Prostate gland (tissue), 2 donors: ENCODE measurements around the gene MDFI. TPM values are rescaled to one million over a fixed set of nuclear protein-coding genes. Genes with fewer than 3 reads are reported as not detected.
A peak's percentile ranks its signal among the peaks of the same experiment; 100 is the strongest.

Source experiments
- DNase-seq: peaks from one replicate; pipeline ENCODE4 v3.0.0-alpha.2; 2019; ENCODE audit warnings: low spot score
- H3K27ac ChIP-seq, 2 donors: fragments of 200-600 bp; sonication (generic); 2 replicates each; pipeline ENCODE4 v1.5.1; 2017 to 2019
- H3K27me3 ChIP-seq: fragments of 200-600 bp; sonication (generic); replicated peaks from 2 replicates; pipeline ENCODE4 v1.5.1; 2019; ENCODE audit not compliant: insufficient read depth
- H3K36me3 ChIP-seq, 2 donors: fragments of 200-600 bp; sonication (generic); 1 replicate in 1 of 2; 2 replicates in 1 of 2; pipeline versions ENCODE4 v1.5.1 to v1.8.1; 2017 to 2019
- H3K4me1 ChIP-seq: fragments of 200-600 bp; sonication (generic); replicated peaks from 2 replicates; pipeline ENCODE4 v1.5.1; 2019
- H3K4me3 ChIP-seq, 2 donors: fragments of 200-600 bp; sonication (generic); 2 replicates each; pipeline ENCODE4 v1.5.1; 2017 to 2019
- H3K9me3 ChIP-seq: fragments of 200-600 bp; sonication (generic); 2 replicates; pipeline ENCODE4 v1.5.1; 2017
- CTCF ChIP-seq, 4 experiments: fragments of 200-600 bp in 2 of 4; fragments of 450-650 bp in 2 of 4; sonication (generic) in 2 of 4; IDR thresholded peaks; 1 replicate in 3 of 4; 2 replicates in 1 of 4; pipeline ENCODE4 v1.5.1; 2016 to 2019; ENCODE audit warnings: antibody characterized with exemption in 4 of 4, mild to moderate bottlenecking in 2 of 4, moderate library complexity in 2 of 4
- POLR2A ChIP-seq: fragments of 450-650 bp; IDR thresholded peaks from one replicate; pipeline ENCODE4 v1.6.1; 2016; ENCODE audit warnings: antibody characterized with exemption, mild to moderate bottlenecking
- POLR2AphosphoS5 ChIP-seq: sonication (generic); formaldehyde crosslinking; IDR thresholded peaks from one replicate; pipeline ENCODE4 v1.6.1; 2017; ENCODE audit warnings: antibody characterized with exemption
- WGBS: methylation state at CpG from one replicate; pipeline ENCODE4 v1.1.5; 2018; 5-methylcytosine and 5-hydroxymethylcytosine counted together
- intact Hi-C: fragments of 100-400 bp; cut with DNase I; formaldehyde crosslinking; loops from one replicate; pipeline ENCODE4 v1.14.2; 2022
- total RNA-seq, 2 donors: library from RNA; depleted of rRNA; stranded (reverse); fragments of >200 nt; gene quantifications; one replicate each; pipeline ENCODE4 v1.1.0, GENCODE V29; 2016

Gene MDFI
- total RNA-seq, 2 donors from 2014 or later: 31.8 to 77.9 TPM

GRCh38 chr6:41652866-41653652, 14.8 kb downstream of the MDFI start:
- peak; percentile 81 for DNase-seq
- Histone ChIP-seq H3K36me3 (no peaks in the 10 kb centered on the region), H3K4me3 (no peak overlapping the region), H3K9me3 (no peaks in the 10 kb centered on the region), H3K27ac (peak overlapping the region; percentile 4 to 33), H3K27me3 (no peaks in the 10 kb centered on the region), H3K4me1 (no peaks in the 10 kb centered on the region)
- TF ChIP-seq POLR2AphosphoS5: peak; percentile 72
- TF ChIP-seq POLR2A: no peak
- TF ChIP-seq CTCF (IDR thresholded peaks at IDR 0.05): peak in 3 of 4 experiments; percentile 28 to 43 (median 31)
- intact Hi-C loops: no loop called here
- 54% methylated on average over 32 of the region's 32 CpGs for WGBS

GRCh38 chr6:41653691-41654090, 15.4 kb downstream of the MDFI start:
- Histone ChIP-seq H3K36me3 (no peaks in the 10 kb centered on the region), H3K27me3 (no peaks in the 10 kb centered on the region), H3K4me1 (no peaks in the 10 kb centered on the region), H3K4me3 (no peak overlapping the region), H3K27ac (no peak overlapping the region), H3K9me3 (no peaks in the 10 kb centered on the region)
- 91% methylated on average over 5 of the region's 5 CpGs for WGBS
- no peak for DNase-seq
- intact Hi-C loops: no loop called here
- TF ChIP-seq POLR2A: no peak
- TF ChIP-seq CTCF (IDR thresholded peaks at IDR 0.05): no peak

GRCh38 chr6:41654151-41654697, 16.0 kb downstream of the MDFI start:
- DNase-seq: no peak
- intact Hi-C loops: no loop called here
- no peaks in the 10 kb centered on the region for H3K9me3 ChIP-seq
- H3K36me3 ChIP-seq: no peaks in the 10 kb centered on the region
- H3K4me1 ChIP-seq: no peaks in the 10 kb centered on the region
- H3K27me3 ChIP-seq: no peaks in the 10 kb centered on the region
- WGBS: 76% methylated on average over 5 of the region's 5 CpGs
- no peak for TF ChIP-seq POLR2AphosphoS5
- TF ChIP-seq CTCF (IDR thresholded peaks at IDR 0.05): no peak
- TF ChIP-seq POLR2A: no peak
- H3K27ac ChIP-seq: no peak overlapping the region
- no peak overlapping the region for H3K4me3 ChIP-seq

- Histone ChIP-seq H3K4me3 (no peak overlapping the region), H3K27ac (no peak overlapping the region), H3K27me3 (no peaks in the 10 kb centered on the region), H3K4me1 (no peaks in the 10 kb centered on the region), H3K9me3 (no peaks in the 10 kb centered on the region), H3K36me3 (no peaks in the 10 kb centered on the region)
- TF ChIP-seq POLR2AphosphoS5 (no peak), POLR2A (no peak), CTCF (IDR thresholded peaks at IDR 0.05) (no peak)
- WGBS: 89% methylated on average over 8 of the region's 8 CpGs
- no peak for DNase-seq
- intact Hi-C loops: no loop called here
Observed at GRCh38 chr6:41654698-41655151, 16.5 kb downstream of the MDFI start.

GRCh38 chr6:41655176-41655575, 16.9 kb downstream of the MDFI start:
- TF ChIP-seq POLR2AphosphoS5: no peak
- TF ChIP-seq POLR2A: no peak
- TF ChIP-seq CTCF (IDR thresholded peaks at IDR 0.05): no peak
- no peaks in the 10 kb centered on the region for H3K27me3 ChIP-seq

More at GRCh38 chr6:41655176-41655575, 16.9 kb downstream of the MDFI start:
- no peak overlapping the region for H3K27ac ChIP-seq
- intact Hi-C loops: no loop called here
- no peak overlapping the region for H3K4me3 ChIP-seq
- no peaks in the 10 kb centered on the region for H3K9me3 ChIP-seq
- no peak for DNase-seq
- no peaks in the 10 kb centered on the region for H3K36me3 ChIP-seq
- WGBS: 90% methylated on average over 8 of the region's 8 CpGs
- no peaks in the 10 kb centered on the region for H3K4me1 ChIP-seq
